ENCODE data around the gene C15orf61.

The C15orf61 gene

GRCh38 chr15:67521029-67521782 is at the start of gene C15orf61:
Gene C15orf61, plus strand, starts transcription at chr15:67521131. Its CDS starts 118 bp downstream, at chr15:67521249.
- peak; percentile 66 for DNase-seq (ENCODE audit: low read depth)

GRCh38 chr15:67472957-67473356 is 48.0 kb upstream of the C15orf61 start:
- no peak for DNase-seq (ENCODE audit: low read depth)

GRCh38 chr15:67474405-67475110 is 46.4 kb upstream of the C15orf61 start:
- DNase-seq (ENCODE audit: low read depth) = no peak

GRCh38 chr15:67479781-67480505 is 41.0 kb upstream of the C15orf61 start:
- DNase-seq (ENCODE audit: low read depth) = no peak

- DNase-seq (ENCODE audit: low read depth) = no peak
Observed at GRCh38 chr15:67480741-67481140, 40.2 kb upstream of the C15orf61 start.

GRCh38 chr15:67481680-67482079 is 39.3 kb upstream of the C15orf61 start:
- no peak for DNase-seq (ENCODE audit: low read depth)

- DNase-seq (ENCODE audit: low read depth) = no peak
Observed at GRCh38 chr15:67495585-67495984, 25.3 kb upstream of the C15orf61 start.

GRCh38 chr15:67501177-67501835 is 19.6 kb upstream of the C15orf61 start:
- DNase-seq (ENCODE audit: low read depth) = no peak

GRCh38 chr15:67501836-67502461 is 19.0 kb upstream of the C15orf61 start:
- DNase-seq (ENCODE audit: low read depth) = no peak

- DNase-seq (ENCODE audit: low read depth) = no peak
Observed at GRCh38 chr15:67504056-67504455, 16.9 kb upstream of the C15orf61 start.

GRCh38 chr15:67504796-67505195 is 16.1 kb upstream of the C15orf61 start:
- no peak for DNase-seq (ENCODE audit: low read depth)

GRCh38 chr15:67505675-67506572 is 15.0 kb upstream of the C15orf61 start:
- no peak for DNase-seq (ENCODE audit: low read depth)

GRCh38 chr15:67506775-67507747 is 13.9 kb upstream of the C15orf61 start:
- DNase-seq (ENCODE audit: low read depth) = no peak

- DNase-seq (ENCODE audit: low read depth) = no peak
Observed at GRCh38 chr15:67508407-67508806, 12.5 kb upstream of the C15orf61 start.

GRCh38 chr15:67509918-67510317 is 11.0 kb upstream of the C15orf61 start:
- no peak for DNase-seq (ENCODE audit: low read depth)

GRCh38 chr15:67510597-67511190 is 10.2 kb upstream of the C15orf61 start:
- DNase-seq (ENCODE audit: low read depth) = no peak

- DNase-seq (ENCODE audit: low read depth) = no peak
Observed at GRCh38 chr15:67511606-67512005, 9.3 kb upstream of the C15orf61 start.

GRCh38 chr15:67512140-67512539 is 8.8 kb upstream of the C15orf61 start:
- no peak for DNase-seq (ENCODE audit: low read depth)
